Thoracic aorta (tissue), 2 donors: Measurements from ENCODE around the gene ARHGEF39. TPM values are rescaled to one million over a fixed set of nuclear protein-coding genes. Genes with fewer than 3 reads are reported as not detected.

Experiments used
- ATAC-seq: fragments of 150-250 bp; one replicate; pipeline ENCODE4 v1.8.0; 2017; ENCODE audit warnings: low read depth; ENCODE audit not compliant: insufficient number of reproducible peaks, low FRiP score
- DNase-seq: peaks from one replicate; pipeline ENCODE4 v3.0.0-alpha.2; 2020; ENCODE audit warnings: low spot score
- H3K27ac ChIP-seq, 2 donors: fragments of 200-600 bp; sonication (generic); 1 replicate in 1 of 2; 2 replicates in 1 of 2; pipeline ENCODE4 v1.5.1; 2016; ENCODE audit warnings: mild to moderate bottlenecking in 2 of 2, moderate library complexity in 2 of 2
- H3K27me3 ChIP-seq: fragments of 200-600 bp; sonication (generic); replicated peaks from 2 replicates; pipeline ENCODE4 v1.6.0; 2016; ENCODE audit warnings: mild to moderate bottlenecking; ENCODE audit not compliant: insufficient read depth
- H3K36me3 ChIP-seq: fragments of 200-600 bp; sonication (generic); one replicate; pipeline ENCODE4 v1.5.1; 2016
- H3K4me1 ChIP-seq, 2 donors: fragments of 200-600 bp; sonication (generic); 1 replicate in 1 of 2; 2 replicates in 1 of 2; pipeline versions ENCODE4 v1.5.1 to v1.6.0; 2016; ENCODE audit warnings: low read depth in 2 of 2, mild to moderate bottlenecking in 1 of 2; ENCODE audit not compliant: control insufficient read depth in 1 of 2
- H3K4me3 ChIP-seq: fragments of 200-600 bp; sonication (generic); 2 replicates; pipeline ENCODE4 v1.5.1; 2016; ENCODE audit warnings: mild to moderate bottlenecking
- H3K9me3 ChIP-seq: fragments of 200-600 bp; sonication (generic); 2 replicates; pipeline ENCODE4 v1.5.1; 2016
- total RNA-seq, 2 donors: library from RNA; depleted of rRNA; stranded (reverse); fragments of >200 nt; gene quantifications; one replicate each; pipeline versions ENCODE4 v1.1.0 to v1.2.3, GENCODE V29; 2016
- TF ChIP-seq, protein P1 (sequence below): fragments of 200-600 bp; sonication (generic); IDR thresholded peaks from one replicate; pipeline ENCODE4 v1.5.1; 2019; ENCODE audit warnings: antibody characterized with exemption

ARHGEF39 gene
- total RNA-seq, 2 donors from 2014 or later = 0.54 to 1.2 TPM

- DNase-seq = no peak
- no peak for ATAC-seq
- peak overlapping the region in 1 of 2 donors; percentile 34 for H3K27ac ChIP-seq
- H3K9me3 ChIP-seq = no peaks in the 10 kb centered on the region
- peaks cover 91% of the 10 kb centered on the region for H3K36me3 ChIP-seq
- TF ChIP-seq, protein P1, sequence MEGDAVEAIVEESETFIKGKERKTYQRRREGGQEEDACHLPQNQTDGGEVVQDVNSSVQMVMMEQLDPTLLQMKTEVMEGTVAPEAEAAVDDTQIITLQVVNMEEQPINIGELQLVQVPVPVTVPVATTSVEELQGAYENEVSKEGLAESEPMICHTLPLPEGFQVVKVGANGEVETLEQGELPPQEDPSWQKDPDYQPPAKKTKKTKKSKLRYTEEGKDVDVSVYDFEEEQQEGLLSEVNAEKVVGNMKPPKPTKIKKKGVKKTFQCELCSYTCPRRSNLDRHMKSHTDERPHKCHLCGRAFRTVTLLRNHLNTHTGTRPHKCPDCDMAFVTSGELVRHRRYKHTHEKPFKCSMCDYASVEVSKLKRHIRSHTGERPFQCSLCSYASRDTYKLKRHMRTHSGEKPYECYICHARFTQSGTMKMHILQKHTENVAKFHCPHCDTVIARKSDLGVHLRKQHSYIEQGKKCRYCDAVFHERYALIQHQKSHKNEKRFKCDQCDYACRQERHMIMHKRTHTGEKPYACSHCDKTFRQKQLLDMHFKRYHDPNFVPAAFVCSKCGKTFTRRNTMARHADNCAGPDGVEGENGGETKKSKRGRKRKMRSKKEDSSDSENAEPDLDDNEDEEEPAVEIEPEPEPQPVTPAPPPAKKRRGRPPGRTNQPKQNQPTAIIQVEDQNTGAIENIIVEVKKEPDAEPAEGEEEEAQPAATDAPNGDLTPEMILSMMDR = no peak
- H3K4me1 ChIP-seq = no peaks in the 10 kb centered on the region
- no peaks in the 10 kb centered on the region for H3K27me3 ChIP-seq
- no peak overlapping the region for H3K4me3 ChIP-seq
Measured at GRCh38 chr9:35705372-35705771, 40.4 kb upstream of the ARHGEF39 start.

DNA sequence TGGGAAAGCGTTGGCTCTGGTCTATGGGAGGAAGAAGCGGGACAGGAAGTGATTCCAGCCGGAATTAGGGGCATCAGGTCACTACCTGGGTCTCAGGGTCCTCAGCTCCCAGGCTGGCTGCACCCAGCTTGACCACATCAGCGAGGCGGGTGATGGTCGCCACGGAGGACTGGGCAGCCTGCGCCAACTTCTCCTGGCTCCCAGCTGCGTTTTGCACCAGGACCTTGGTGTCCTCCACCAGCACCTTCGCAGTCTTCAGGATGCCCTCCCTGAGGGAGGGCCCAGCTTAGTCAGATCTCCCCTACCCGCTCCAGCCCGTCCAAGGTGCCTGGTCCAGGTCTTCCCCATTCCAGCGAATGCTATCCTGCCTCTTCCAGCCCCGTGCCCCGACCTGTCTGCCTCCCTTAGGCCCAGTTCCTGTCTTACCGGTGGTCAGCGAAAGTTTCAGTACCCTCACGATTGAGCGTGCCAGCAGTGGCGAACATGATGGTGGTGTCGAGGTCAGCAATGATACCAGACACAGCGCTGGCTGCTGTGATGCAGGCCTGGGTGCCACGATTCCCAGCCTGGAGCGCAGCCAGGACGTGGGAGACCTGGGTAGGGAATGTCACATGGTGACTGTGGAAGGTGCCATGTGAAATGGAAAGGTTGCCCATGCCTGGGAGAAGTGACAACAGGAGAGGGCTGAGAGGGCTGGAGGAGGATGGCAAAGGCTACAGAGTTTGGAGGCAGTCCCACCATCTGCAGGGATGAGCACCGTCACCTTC is 39.1 kb upstream of the ARHGEF39 start:
- Histone ChIP-seq H3K27me3 (no peaks in the 10 kb centered on the region), H3K4me1 (peaks cover 0 to 10% of the 10 kb centered on the region in 2 donors), H3K36me3 (peaks cover 98% of the 10 kb centered on the region), H3K4me3 (no peak overlapping the region), H3K9me3 (no peaks in the 10 kb centered on the region), H3K27ac (peak overlapping the region in 1 of 2 donors; percentile 34)
- DNase-seq (no peak), ATAC-seq (no peak)
- TF ChIP-seq, protein P1 = no peak

- Histone ChIP-seq H3K4me1 (peaks cover 0 to 24% of the 10 kb centered on the region in 2 donors), H3K27ac (peak overlapping the region; percentile 99 to 100), H3K27me3 (no peaks in the 10 kb centered on the region), H3K36me3 (peaks cover 99% of the 10 kb centered on the region), H3K4me3 (no peak overlapping the region), H3K9me3 (no peaks in the 10 kb centered on the region)
- no peak for DNase-seq
- no peak for ATAC-seq
- TF ChIP-seq, protein P1 = no peak
Measured at GRCh38 chr9:35702696-35703095, 37.7 kb upstream of the ARHGEF39 start.

- ATAC-seq = no peak
- H3K36me3 ChIP-seq = peaks cover 93% of the 10 kb centered on the region
Measured at GRCh38 chr9:35700942-35701341, 35.9 kb upstream of the ARHGEF39 start.

DNA sequence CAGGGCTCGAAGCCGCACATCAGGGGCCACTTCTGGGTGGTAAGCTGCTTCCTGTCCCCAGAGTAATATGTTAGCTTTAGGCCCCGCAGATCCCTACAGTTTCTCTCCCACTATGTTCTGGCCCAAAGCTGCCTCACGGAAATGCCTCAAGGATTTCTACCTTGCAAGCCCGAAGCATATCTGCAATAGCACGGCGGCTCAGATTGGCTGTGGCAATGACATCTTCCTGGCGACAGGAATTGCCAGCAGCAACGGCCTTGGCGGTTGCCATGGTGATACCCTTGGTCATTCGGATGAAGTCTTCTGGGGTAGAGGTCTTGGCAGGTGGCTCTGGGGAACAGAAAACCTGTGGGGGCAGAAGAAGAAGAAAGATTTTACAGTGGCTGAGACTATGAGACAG is 35.0 kb upstream of the ARHGEF39 start:
- TF ChIP-seq, protein P1 = no peak
- ATAC-seq = no peak
- no peak for DNase-seq
- Histone ChIP-seq H3K9me3 (no peaks in the 10 kb centered on the region), H3K36me3 (peaks cover 88% of the 10 kb centered on the region), H3K4me3 (no peak overlapping the region), H3K4me1 (peaks cover 19 to 50% of the 10 kb centered on the region in 2 donors), H3K27me3 (no peaks in the 10 kb centered on the region), H3K27ac (peak overlapping the region; percentile 99 to 100)

More at GRCh38 chr9:35700942-35701341, 35.9 kb upstream of the ARHGEF39 start:
- H3K4me1 ChIP-seq = peaks cover 14 to 41% of the 10 kb centered on the region in 2 donors
- DNase-seq = no peak
- no peaks in the 10 kb centered on the region for H3K27me3 ChIP-seq
- no peak overlapping the region for H3K4me3 ChIP-seq
- TF ChIP-seq, protein P1 = no peak
- H3K27ac ChIP-seq = peak overlapping the region; percentile 99 to 100
- H3K9me3 ChIP-seq = no peaks in the 10 kb centered on the region
